Naive thymus-derived CD4-positive, alpha-beta T cell (primary cell): ENCODE data around the gene PMIS2. TPM values are rescaled to one million over a fixed set of nuclear protein-coding genes. Genes with fewer than 3 reads are reported as not detected.

Experiments
- ATAC-seq: fragments of 150-1000 bp; cut with Tn5 transposase; 2 replicates; pipeline ENCODE4 v1.10.0; 2021; ENCODE audit warnings: mild to moderate bottlenecking, moderate library complexity
- CTCF ChIA-PET: fragments of 350-600 bp; sonication (Branson Sonifier 250); formaldehyde crosslinking; loops from one replicate; lab custom pipeline; 2021; ENCODE audit warnings: antibody characterized with exemption; lab: Charles Lee
- POLR2A ChIA-PET: fragments of 350-600 bp; sonication (Branson Sonifier 250); formaldehyde crosslinking; loops from one replicate; lab custom pipeline; 2021; ENCODE audit warnings: antibody characterized with exemption, inconsistent platforms; lab: Charles Lee
- DNase-seq, 9 donors: peaks; one replicate each; pipeline versions ENCODE4 v3.0.0 to v3.0.0-alpha.2; 2020 to 2022; ENCODE audit warnings: mixed read lengths in 1 of 9
- H3K27ac ChIP-seq: one replicate; pipeline ENCODE4 v1.7.0; 2013; ENCODE audit warnings: mild to moderate bottlenecking, low read depth, low read length, moderate library complexity
- H3K27me3 ChIP-seq, 2 donors: one replicate each; pipeline ENCODE4 v1.7.0; 2013; ENCODE audit warnings: low read length in 2 of 2, mild to moderate bottlenecking in 2 of 2, moderate library complexity in 2 of 2; ENCODE audit not compliant: control insufficient read depth in 2 of 2, insufficient read depth in 2 of 2
- H3K36me3 ChIP-seq, 3 experiments: 1 replicate in 2 of 3; 2 replicates in 1 of 3; pipeline ENCODE4 v1.7.0; 2013; ENCODE audit warnings: low read length in 3 of 3, mild to moderate bottlenecking in 3 of 3, moderate library complexity in 1 of 3; ENCODE audit not compliant: insufficient read depth in 3 of 3, control insufficient read depth in 2 of 3
- H3K4me1 ChIP-seq, 2 donors: one replicate each; pipeline ENCODE4 v1.7.0; 2013; ENCODE audit warnings: low read length in 2 of 2, mild to moderate bottlenecking in 2 of 2, moderate library complexity in 1 of 2; ENCODE audit not compliant: control insufficient read depth in 2 of 2, insufficient read depth in 2 of 2
- H3K4me3 ChIP-seq: 2 replicates; pipeline ENCODE4 v1.7.0; 2013; ENCODE audit warnings: mild to moderate bottlenecking, low read length
- H3K9me3 ChIP-seq, 3 experiments: 1 replicate in 2 of 3; 2 replicates in 1 of 3; pipeline ENCODE4 v1.7.0; 2013; ENCODE audit warnings: low read length in 3 of 3; ENCODE audit not compliant: control insufficient read depth in 2 of 3
- H3K27ac Mint-ChIP-seq, 9 donors: one replicate each; pipeline ENCODE4 v1.8.0; 2020 to 2022; ENCODE audit warnings: mixed read lengths in 9 of 9, mild to moderate bottlenecking in 8 of 9, moderate library complexity in 5 of 9, inconsistent platforms in 2 of 9
- H3K27me3 Mint-ChIP-seq, 5 donors: one replicate each; pipeline ENCODE4 v1.8.0; 2021 to 2022; ENCODE audit warnings: mixed read lengths in 5 of 5, mild to moderate bottlenecking in 1 of 5
- H3K36me3 Mint-ChIP-seq, 5 donors: one replicate each; pipeline ENCODE4 v1.8.0; 2020 to 2022; ENCODE audit warnings: mixed read lengths in 5 of 5, mild to moderate bottlenecking in 3 of 5, inconsistent platforms in 1 of 5
- H3K4me1 Mint-ChIP-seq, 7 donors: one replicate each; pipeline ENCODE4 v1.8.0; 2020 to 2022; ENCODE audit warnings: mixed read lengths in 7 of 7, mild to moderate bottlenecking in 3 of 7, inconsistent platforms in 1 of 7
- H3K4me3 Mint-ChIP-seq, 10 donors: one replicate each; pipeline ENCODE4 v1.8.0; 2020 to 2022; ENCODE audit warnings: mild to moderate bottlenecking in 10 of 10, mixed read lengths in 10 of 10, moderate library complexity in 6 of 10, inconsistent platforms in 2 of 10
- H3K9me3 Mint-ChIP-seq, 11 donors: one replicate each; pipeline ENCODE4 v1.8.0; 2020 to 2022; ENCODE audit warnings: mixed read lengths in 11 of 11, mild to moderate bottlenecking in 4 of 11, inconsistent platforms in 1 of 11, moderate library complexity in 1 of 11
- intact Hi-C, 2 donors: fragments of 100-400 bp; cut with micrococcal nuclease; formaldehyde crosslinking; loops; one replicate each; pipeline ENCODE4 v1.15.1; 2023
- polyA plus RNA-seq, 2 donors: library from polyadenylated mRNA; unstranded; fragments of 300-500 nt; fragmentation: Illumina TruSeq; gene quantifications; one replicate each; pipeline ENCODE4 v1.2.3, GENCODE V29; 2021
- total RNA-seq, 6 experiments: library from RNA in 5 of 6; stranded (reverse) in 5 of 6; gene quantifications; 1 replicate in 5 of 6; 2 replicates in 1 of 6; pipeline ENCODE4 v1.2.3 and lab custom pipeline; 2021 to 2026

The PMIS2 gene
- total and polyA plus RNA-seq, 7 experiments from 2014 or later, result not detected

DNA sequence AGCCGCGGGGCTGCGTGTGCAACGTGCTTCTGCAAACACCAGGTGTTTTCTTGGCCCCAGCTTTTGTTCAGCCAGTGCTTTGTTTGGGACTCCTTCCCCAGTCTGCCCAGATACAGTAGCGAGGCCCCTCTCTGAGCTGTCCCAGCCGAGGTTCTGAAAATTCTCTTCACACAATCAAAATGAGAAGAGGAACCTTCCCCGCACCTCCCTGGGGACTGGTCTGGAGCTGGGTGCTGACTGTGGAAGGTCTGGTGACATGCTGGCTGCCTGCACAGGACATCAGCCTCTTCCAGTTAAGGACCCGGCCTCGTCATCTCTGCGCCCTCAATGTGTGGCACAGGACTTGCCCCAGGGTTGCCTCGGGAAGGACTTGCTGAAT, 26.7 kb upstream of the PMIS2 start:
- H3K27me3 Mint-ChIP-seq, result peaks cover 38 to 48% (median 45%) of the 10 kb centered on the region in 5 donors
- H3K4me1 Mint-ChIP-seq, result peaks cover 0 to 24% (median 11%) of the 10 kb centered on the region in 7 donors
- ATAC-seq, result no peak
- no peaks in the 10 kb centered on the region for H3K36me3 ChIP-seq
- peaks cover 0 to 12% of the 10 kb centered on the region in 2 donors for H3K4me1 ChIP-seq
- no peak overlapping the region for H3K27ac Mint-ChIP-seq
- peaks cover 0 to 10% of the 10 kb centered on the region in 2 donors for H3K27me3 ChIP-seq
- peaks cover 0 to 8% (median 0%) of the 10 kb centered on the region in 11 donors for H3K9me3 Mint-ChIP-seq
- intact Hi-C loops, result no loop called here
- peaks cover 0 to 8% (median 1%) of the 10 kb centered on the region in 5 donors for H3K36me3 Mint-ChIP-seq
- peak overlapping the region in 5 of 10 donors; percentile 32 to 84 (median 41) for H3K4me3 Mint-ChIP-seq
- H3K27ac ChIP-seq, result no peak overlapping the region
- H3K9me3 ChIP-seq, result no peaks in the 10 kb centered on the region
- CTCF ChIA-PET, result no interaction called here
- no peak for DNase-seq
- POLR2A ChIA-PET, result no interaction called here
- no peak overlapping the region for H3K4me3 ChIP-seq

DNA sequence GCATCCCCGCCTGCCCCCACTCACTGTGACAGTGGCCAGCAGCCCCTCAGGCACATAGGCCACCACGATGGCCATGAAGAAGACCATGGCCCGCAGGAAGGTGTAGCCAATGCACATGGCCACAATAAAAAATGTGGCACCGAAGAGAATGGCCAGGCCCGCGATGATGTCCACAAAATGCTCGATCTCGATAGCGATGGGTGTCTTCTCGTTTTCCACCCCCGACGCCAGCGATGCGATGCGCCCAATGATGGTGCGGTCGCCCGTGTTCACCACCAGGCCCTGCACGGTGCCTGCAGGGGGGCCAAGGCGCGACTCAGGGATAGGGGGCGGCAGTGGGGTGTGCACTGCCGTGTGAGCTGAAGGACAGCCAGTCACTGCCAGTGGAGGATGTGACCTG, 26.2 kb upstream of the PMIS2 start:
- Mint-ChIP-seq H3K27ac (no peak overlapping the region), H3K36me3 (peaks cover 0 to 8% (median 1%) of the 10 kb centered on the region in 5 donors), H3K9me3 (peaks cover 0 to 8% (median 0%) of the 10 kb centered on the region in 11 donors), H3K4me1 (peaks cover 0 to 24% (median 11%) of the 10 kb centered on the region in 7 donors), H3K27me3 (peaks cover 38 to 54% (median 45%) of the 10 kb centered on the region in 5 donors), H3K4me3 (peak overlapping the region in 2 of 10 donors; percentile 1 to 32)
- Histone ChIP-seq H3K9me3 (no peaks in the 10 kb centered on the region), H3K4me1 (peaks cover 0 to 12% of the 10 kb centered on the region in 2 donors), H3K36me3 (no peaks in the 10 kb centered on the region), H3K27me3 (peaks cover 0 to 10% of the 10 kb centered on the region in 2 donors), H3K27ac (no peak overlapping the region), H3K4me3 (no peak overlapping the region)
- ATAC-seq (no peak), DNase-seq (no peak)
- intact Hi-C loops, result no loop called here
- ChIA-PET POLR2A (no interaction called here), CTCF (no interaction called here)

- H3K4me1 ChIP-seq, result peaks cover 0 to 12% of the 10 kb centered on the region in 2 donors
- H3K4me3 ChIP-seq, result no peak overlapping the region
- DNase-seq, result no peak
- peak overlapping the region in 1 of 10 donors; percentile 1 for H3K4me3 Mint-ChIP-seq
- peaks cover 39 to 56% (median 47%) of the 10 kb centered on the region in 5 donors for H3K27me3 Mint-ChIP-seq
- H3K27ac ChIP-seq, result no peak overlapping the region
- peaks cover 0 to 8% (median 1%) of the 10 kb centered on the region in 5 donors for H3K36me3 Mint-ChIP-seq
- ChIA-PET POLR2A (interaction anchor here (1.0 kb wide), 1 partner anchor 12 kb away, joined by 3 read pairs; no protein-coding TSS in a partner anchor), CTCF (no interaction called here)
- peaks cover 0 to 8% (median 0%) of the 10 kb centered on the region in 11 donors for H3K9me3 Mint-ChIP-seq
- peaks cover 0 to 24% (median 11%) of the 10 kb centered on the region in 7 donors for H3K4me1 Mint-ChIP-seq
- H3K27ac Mint-ChIP-seq, result no peak overlapping the region
- peaks cover 0 to 10% of the 10 kb centered on the region in 2 donors for H3K27me3 ChIP-seq
- ATAC-seq, result no peak
- H3K36me3 ChIP-seq, result no peaks in the 10 kb centered on the region
- intact Hi-C loops, result no loop called here
- H3K9me3 ChIP-seq, result no peaks in the 10 kb centered on the region
These were observed 25.7 kb upstream of the PMIS2 start for GRCh38 chr19:35560271-35560670.

GRCh38 chr19:35560677-35561076, 25.3 kb upstream of the PMIS2 start:
- Histone ChIP-seq H3K27me3 (peaks cover 0 to 10% of the 10 kb centered on the region in 2 donors), H3K4me3 (no peak overlapping the region), H3K9me3 (no peaks in the 10 kb centered on the region), H3K27ac (no peak overlapping the region), H3K4me1 (peaks cover 0 to 12% of the 10 kb centered on the region in 2 donors), H3K36me3 (no peaks in the 10 kb centered on the region)
- Mint-ChIP-seq H3K9me3 (peaks cover 0 to 8% (median 0%) of the 10 kb centered on the region in 11 donors), H3K27ac (no peak overlapping the region), H3K4me1 (peaks cover 0 to 24% (median 11%) of the 10 kb centered on the region in 7 donors), H3K4me3 (peak overlapping the region in 3 of 10 donors; percentile 19 to 39 (median 22)), H3K36me3 (peaks cover 0 to 8% (median 1%) of the 10 kb centered on the region in 5 donors), H3K27me3 (peaks cover 43 to 60% (median 50%) of the 10 kb centered on the region in 5 donors)
- DNase-seq (no peak), ATAC-seq (no peak)
- CTCF ChIA-PET, result no interaction called here
- POLR2A ChIA-PET, result interaction anchor here (1.0 kb wide), 1 partner anchor 12 kb away, joined by 3 read pairs; no protein-coding TSS in a partner anchor
- intact Hi-C loops, result no loop called here

DNA sequence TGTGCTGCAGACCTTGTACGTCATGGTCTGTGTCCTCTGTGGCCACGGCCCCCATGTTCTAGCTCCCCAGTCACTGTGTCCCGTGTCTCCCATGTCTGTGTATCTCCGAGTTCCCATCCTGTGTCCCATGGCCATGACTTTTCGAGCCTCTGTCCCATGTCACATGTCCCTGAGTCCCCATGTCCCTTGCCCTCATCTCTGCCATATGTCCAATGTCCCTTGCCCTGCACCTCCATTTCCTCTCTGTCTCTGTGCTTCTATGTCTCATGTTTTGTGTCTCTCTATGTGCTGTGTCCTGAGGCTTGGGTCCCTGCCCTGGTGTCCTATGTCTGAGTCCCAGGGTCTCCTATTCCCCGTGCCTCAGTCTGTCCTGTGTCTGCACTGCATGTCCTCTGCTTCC, 24.5 kb upstream of the PMIS2 start:
- Mint-ChIP-seq H3K27me3 (peaks cover 44 to 60% (median 51%) of the 10 kb centered on the region in 5 donors), H3K9me3 (peaks cover 0 to 8% (median 0%) of the 10 kb centered on the region in 11 donors), H3K36me3 (peaks cover 0 to 8% (median 1%) of the 10 kb centered on the region in 5 donors), H3K27ac (peak overlapping the region in 2 of 9 donors; percentile 46 to 52), H3K4me1 (peaks cover 0 to 19% (median 11%) of the 10 kb centered on the region in 7 donors), H3K4me3 (peak overlapping the region in 2 of 10 donors; percentile 11 to 74)
- H3K27me3 ChIP-seq, result peaks cover 0 to 10% of the 10 kb centered on the region in 2 donors
- no peak overlapping the region for H3K27ac ChIP-seq
- H3K9me3 ChIP-seq, result no peaks in the 10 kb centered on the region
- ChIA-PET CTCF (no interaction called here), POLR2A (interaction anchor here (1.0 kb wide), 1 partner anchor 13 kb away, joined by 3 read pairs; no protein-coding TSS in a partner anchor)
- peaks cover 0 to 12% of the 10 kb centered on the region in 2 donors for H3K4me1 ChIP-seq
- H3K36me3 ChIP-seq, result no peaks in the 10 kb centered on the region
- intact Hi-C loops, result no loop called here
- DNase-seq, result no peak
- no peak for ATAC-seq
- H3K4me3 ChIP-seq, result no peak overlapping the region

- H3K36me3 ChIP-seq, result no peaks in the 10 kb centered on the region
- POLR2A ChIA-PET, result no interaction called here
- H3K4me3 Mint-ChIP-seq, result no peak overlapping the region
- ATAC-seq, result no peak
- peaks cover 36 to 60% (median 47%) of the 10 kb centered on the region in 5 donors for H3K27me3 Mint-ChIP-seq
- H3K4me1 Mint-ChIP-seq, result peaks cover 0 to 15% (median 8%) of the 10 kb centered on the region in 7 donors
- no peak overlapping the region for H3K27ac ChIP-seq
- H3K9me3 Mint-ChIP-seq, result peaks cover 0 to 8% (median 0%) of the 10 kb centered on the region in 11 donors
- CTCF ChIA-PET, result no interaction called here
- H3K4me3 ChIP-seq, result no peak overlapping the region
- H3K27ac Mint-ChIP-seq, result no peak overlapping the region
- intact Hi-C loops, result no loop called here
- peaks cover 0 to 10% of the 10 kb centered on the region in 2 donors for H3K27me3 ChIP-seq
- no peak for DNase-seq
- H3K4me1 ChIP-seq, result peaks cover 0 to 12% of the 10 kb centered on the region in 2 donors
- peaks cover 0 to 8% (median 0%) of the 10 kb centered on the region in 5 donors for H3K36me3 Mint-ChIP-seq
- H3K9me3 ChIP-seq, result no peaks in the 10 kb centered on the region
These were observed 23.6 kb upstream of the PMIS2 start for GRCh38 chr19:35562336-35562735.
